ENCODE data around the gene MRGPRD.

GRCh38 chr11:68932933-68933577, 47.7 kb downstream of the MRGPRD start:
- TF ChIP-seq, protein P1, sequence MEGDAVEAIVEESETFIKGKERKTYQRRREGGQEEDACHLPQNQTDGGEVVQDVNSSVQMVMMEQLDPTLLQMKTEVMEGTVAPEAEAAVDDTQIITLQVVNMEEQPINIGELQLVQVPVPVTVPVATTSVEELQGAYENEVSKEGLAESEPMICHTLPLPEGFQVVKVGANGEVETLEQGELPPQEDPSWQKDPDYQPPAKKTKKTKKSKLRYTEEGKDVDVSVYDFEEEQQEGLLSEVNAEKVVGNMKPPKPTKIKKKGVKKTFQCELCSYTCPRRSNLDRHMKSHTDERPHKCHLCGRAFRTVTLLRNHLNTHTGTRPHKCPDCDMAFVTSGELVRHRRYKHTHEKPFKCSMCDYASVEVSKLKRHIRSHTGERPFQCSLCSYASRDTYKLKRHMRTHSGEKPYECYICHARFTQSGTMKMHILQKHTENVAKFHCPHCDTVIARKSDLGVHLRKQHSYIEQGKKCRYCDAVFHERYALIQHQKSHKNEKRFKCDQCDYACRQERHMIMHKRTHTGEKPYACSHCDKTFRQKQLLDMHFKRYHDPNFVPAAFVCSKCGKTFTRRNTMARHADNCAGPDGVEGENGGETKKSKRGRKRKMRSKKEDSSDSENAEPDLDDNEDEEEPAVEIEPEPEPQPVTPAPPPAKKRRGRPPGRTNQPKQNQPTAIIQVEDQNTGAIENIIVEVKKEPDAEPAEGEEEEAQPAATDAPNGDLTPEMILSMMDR (IDR thresholded peaks at IDR 0.05), result no peak
- TF ChIP-seq EP300 (IDR thresholded peaks at IDR 0.05), result no peak
